GM19025 (cell line): ENCODE measurements around the gene KCNIP4.

ENCODE experiments used
- ATAC-seq: cut with Tn5 transposase; IDR thresholded peaks from one replicate; pipeline ENCODE4 v1.9.1; 2021; ENCODE audit warnings: mild to moderate bottlenecking, low read depth, moderate library complexity; ENCODE audit not compliant: unreplicated experiment

Gene KCNIP4

GRCh38 chr4:21514022-21514694, 434.4 kb downstream of the KCNIP4 start:
- no peak for ATAC-seq

DNA sequence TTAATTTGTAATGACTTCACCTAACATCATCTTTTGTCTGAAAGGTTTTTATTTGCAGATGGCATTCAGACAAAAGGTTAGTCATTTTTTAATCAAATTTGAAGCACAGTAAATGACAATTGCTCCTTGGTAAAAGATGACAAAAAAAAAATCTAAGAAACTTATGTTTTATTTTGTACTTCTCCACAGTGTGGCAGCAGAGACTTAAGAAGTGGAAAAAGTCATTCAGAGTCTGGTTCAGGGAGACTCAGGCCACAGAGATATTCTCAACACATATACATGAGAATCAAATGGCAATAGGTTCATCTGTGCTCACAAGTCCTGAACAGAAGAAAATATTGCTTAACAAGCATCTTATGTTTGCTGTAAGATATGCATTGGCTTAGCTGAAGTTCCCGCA, 436.2 kb downstream of the KCNIP4 start:
- no peak for ATAC-seq

DNA sequence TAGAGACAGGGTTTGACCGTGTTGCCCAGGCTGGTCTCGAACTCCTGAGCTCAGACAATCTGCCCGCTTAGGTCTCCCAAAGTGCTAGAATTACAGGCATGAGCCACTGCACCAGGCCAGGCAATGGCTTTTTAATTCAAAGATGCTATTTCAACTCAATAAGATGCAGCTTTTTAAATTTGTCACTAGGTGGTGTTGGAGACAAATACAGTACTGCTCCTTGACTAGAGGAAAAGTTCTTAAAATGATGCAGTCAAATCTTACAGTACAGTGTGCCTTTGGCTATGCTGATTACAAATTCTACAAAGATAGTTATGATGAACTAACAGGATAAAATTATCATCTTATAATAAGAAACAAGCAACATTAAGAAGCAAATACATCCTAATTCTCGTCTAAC, 441.1 kb downstream of the KCNIP4 start:
- ATAC-seq, result no peak

DNA sequence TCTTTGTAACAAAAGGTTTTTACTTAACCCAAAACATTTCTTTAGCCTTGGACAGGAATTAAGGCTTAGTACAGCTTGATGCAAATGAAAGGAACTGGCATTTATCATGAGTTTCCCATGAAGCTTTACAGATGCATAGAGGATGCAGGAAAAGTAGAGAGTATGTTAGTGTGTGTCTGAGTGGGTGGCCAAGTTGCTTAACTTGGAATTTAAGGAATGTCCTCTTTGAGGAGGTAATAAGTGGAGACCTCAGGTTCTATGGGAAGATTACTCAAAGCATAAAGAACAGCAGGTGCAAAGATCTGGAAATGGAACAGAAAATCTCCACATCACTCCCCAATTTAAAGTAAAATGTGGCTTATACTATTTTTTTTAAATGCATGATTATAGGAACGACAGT, 457.9 kb downstream of the KCNIP4 start:
- no peak for ATAC-seq

DNA sequence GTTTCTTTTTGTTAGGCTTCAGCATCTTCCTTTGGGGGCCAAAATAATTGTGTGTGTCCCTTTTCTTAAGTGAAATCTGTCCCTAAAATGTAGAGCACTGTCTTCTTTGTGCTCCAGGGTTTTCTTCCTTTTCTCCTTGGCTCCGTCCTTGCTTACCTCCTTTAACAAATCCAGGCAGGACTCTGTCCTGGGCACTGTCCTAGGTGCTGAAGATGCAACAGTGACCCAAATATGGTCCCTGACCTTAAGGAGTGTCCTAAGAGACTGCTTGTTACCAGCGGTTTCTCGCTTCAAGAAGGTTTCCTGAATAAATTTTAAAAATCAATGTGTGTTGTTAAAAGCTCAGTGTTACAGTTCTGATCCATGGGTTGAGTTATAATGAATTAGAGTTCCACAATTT, 471.8 kb downstream of the KCNIP4 start:
- ATAC-seq, result no peak

DNA sequence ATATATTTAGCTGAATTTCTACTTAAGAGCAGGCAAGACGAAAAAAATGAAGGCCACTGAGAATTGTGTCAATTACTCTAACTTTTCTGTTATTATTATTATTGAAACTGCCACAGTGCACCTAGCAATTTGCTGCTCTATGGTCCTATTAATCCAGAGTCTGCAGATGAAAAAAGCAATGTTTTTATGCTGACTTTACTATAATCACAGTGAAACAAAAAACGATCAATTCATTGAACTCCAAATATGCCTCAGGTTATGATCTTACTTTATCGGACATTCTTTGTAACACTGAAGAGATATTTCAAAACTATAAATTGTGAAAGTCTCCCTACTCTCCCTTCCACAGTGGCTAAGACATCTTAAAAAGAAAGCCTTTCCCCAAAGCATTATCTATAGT, 474.4 kb downstream of the KCNIP4 start:
- no peak for ATAC-seq

- no peak for ATAC-seq
These were observed 478.0 kb downstream of the KCNIP4 start for GRCh38 chr4:21470535-21470934.

DNA sequence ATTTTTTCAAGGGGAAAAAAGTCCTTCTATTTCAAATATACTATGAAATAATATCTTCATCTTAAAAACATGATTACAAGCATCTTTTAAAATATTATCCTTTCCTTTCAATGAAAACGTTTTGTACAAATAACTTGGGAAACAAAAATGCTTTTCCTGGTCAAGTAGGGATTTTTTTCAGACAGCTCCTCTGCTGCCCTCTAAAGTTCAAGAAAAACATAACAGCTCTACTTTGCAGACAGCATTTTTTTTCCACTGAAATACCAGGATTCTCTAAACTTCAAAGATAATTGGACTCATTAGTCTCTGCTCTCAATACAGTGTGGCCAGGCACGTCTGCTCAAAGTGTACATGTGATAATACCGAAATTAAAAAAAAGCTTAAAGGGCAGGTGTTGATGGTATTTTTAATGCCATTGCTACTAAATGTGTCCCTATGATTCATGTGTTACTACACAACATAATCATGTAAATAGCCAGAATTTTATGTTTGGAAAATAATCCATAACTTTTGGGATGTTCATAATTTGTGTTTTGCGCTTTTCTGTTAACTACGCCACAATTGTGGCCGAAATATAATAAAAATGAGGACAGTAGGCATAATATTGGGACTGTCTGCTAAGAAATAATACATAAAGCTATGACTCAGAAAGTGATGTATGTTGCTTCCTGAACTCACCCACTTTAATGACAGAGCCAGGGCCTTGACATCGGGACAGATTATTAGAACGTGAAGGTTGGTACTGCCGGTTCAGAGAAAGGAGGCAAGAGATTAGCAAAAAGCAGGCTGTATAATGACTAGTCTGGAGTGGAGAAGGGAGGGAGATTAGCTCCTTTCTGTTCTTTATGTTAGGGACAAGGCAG, 478.9 kb downstream of the KCNIP4 start:
- no peak for ATAC-seq

DNA sequence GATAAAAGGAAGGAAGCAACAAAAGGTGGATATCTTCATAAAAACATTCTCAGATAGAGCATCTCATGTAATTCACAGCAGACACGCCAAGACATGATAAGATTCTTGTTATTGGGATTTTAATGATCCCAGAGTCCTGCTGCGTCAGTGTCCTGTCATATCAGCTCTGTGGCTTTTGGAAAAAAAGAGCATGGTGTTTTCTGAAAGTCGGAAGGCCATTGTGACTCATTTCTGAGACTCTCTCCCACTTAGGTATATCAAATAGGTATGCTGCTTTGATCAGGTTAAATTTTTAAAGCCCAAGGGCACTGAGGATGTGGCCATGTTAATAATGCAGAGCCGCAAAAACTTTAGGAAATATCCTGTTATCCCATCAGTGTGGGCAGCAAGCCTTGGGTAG, 481.0 kb downstream of the KCNIP4 start:
- ATAC-seq, result no peak

DNA sequence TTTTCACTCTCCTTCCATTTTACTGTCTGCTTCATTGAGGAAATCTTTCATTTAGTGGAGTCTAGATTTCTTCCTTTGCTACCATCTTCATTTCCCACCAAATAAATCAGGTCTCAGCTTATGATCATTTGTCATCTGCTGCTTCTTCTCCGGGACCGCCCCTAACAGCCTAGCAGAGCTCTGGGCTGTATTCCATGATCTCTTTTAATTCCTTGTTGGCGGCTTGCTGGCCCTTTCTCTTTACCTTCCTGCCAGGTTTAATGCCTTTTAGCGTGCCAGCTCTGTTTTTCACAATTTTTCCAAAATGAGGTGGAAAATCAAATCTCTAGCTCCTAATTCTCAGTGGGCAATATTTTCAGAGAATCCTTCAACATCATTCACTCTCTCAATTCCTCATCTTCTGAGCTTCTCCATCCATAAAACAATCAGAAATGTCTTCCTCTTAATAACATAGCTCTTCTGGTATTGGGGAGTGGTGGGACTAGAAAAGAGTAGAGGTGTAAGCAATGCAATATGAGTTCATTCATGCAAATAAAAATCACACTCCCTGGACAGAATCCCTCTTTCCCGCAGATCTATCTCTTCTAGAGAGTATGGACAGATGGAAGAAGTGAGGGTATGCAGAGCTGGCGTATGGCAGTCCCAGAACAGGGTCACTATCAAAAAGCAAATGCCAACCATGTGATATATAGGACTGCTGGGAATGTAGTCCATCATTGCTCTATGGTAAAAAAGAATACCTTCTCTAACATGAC, 491.3 kb downstream of the KCNIP4 start:
- ATAC-seq, result no peak

- no peak for ATAC-seq
These were observed 493.7 kb downstream of the KCNIP4 start for GRCh38 chr4:21454831-21455230.

DNA sequence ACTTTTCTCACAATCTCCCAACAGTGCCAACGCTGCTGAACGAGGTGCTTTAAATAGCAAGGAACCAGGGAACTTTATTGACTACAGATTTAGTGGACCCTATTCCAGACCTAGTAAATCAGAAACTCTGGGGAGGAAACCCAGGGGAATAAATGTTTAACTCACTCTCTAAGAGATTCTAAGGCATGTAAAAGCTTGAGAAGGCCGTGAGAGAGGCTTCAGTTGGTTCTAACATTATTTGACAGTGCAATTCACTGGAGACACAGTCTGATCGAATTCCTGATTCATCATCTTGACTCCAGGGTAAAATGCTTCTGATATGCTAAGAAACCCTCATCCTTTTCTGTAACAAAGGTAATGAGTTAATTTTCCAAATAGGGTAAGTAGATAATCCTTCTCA, 494.4 kb downstream of the KCNIP4 start:
- no peak for ATAC-seq

DNA sequence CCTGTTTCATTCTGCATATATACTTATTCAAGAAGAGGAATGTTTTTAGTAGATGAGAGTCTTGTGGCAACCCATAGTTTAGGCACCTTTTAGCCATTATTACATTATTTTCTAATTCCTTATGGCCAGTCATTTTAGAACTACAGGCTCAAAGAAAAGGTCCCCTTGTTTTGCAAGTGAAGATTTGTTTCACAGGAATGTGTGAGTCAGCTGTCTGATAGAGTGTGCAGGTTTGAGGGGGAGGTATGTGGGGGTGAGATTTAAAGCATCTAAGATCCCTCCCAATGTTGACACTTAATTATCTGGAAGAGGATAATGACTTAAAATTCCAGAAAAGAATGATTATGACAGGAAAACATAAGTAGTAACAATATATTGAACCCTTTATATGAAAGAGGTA, 495.6 kb downstream of the KCNIP4 start:
- ATAC-seq, result no peak

- ATAC-seq, result no peak
These were observed 497.5 kb downstream of the KCNIP4 start for GRCh38 chr4:21451032-21451431.

DNA sequence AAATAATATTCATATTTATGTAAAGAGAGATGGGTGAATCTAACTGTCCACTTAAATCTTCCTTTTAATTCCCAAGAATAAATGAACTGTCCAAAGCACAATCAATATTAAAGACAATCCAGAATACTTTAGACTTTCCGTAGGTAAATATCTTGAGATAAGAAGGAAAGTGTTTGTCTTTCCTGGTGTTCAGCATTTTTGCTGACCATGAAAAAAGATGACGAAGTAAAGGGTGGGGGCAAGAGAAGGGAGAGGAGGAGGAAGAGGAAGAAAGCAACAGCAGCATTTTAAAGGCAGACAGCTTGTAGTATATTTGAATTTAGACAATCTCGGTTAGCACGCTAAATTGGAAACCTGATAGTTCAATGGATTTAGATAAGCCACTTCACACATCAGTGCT, 498.2 kb downstream of the KCNIP4 start:
- no peak for ATAC-seq

GRCh38 chr4:21447301-21448054, 501.1 kb downstream of the KCNIP4 start:
- ATAC-seq, result no peak

GRCh38 chr4:21420166-21420565, 528.4 kb downstream of the KCNIP4 start:
- ATAC-seq, result no peak

DNA sequence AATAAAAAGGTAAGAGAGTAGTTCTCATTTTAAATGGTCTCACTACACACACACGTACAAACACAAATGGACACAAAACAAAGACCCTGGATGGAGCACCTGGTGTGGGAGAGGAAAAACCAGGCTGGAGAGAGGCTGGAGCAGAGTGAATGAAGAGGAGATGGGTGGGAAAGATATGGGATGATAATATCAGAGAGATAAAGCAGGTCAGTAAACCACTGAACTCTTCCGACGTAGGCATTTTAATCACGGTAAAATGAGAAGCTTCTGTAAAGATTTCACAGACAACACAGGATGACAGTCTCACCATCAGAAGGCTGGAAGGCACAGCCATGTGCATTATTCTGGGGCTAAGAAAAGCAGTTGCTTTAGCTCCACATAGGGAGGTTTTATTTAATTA, 532.8 kb downstream of the KCNIP4 start:
- no peak for ATAC-seq

DNA sequence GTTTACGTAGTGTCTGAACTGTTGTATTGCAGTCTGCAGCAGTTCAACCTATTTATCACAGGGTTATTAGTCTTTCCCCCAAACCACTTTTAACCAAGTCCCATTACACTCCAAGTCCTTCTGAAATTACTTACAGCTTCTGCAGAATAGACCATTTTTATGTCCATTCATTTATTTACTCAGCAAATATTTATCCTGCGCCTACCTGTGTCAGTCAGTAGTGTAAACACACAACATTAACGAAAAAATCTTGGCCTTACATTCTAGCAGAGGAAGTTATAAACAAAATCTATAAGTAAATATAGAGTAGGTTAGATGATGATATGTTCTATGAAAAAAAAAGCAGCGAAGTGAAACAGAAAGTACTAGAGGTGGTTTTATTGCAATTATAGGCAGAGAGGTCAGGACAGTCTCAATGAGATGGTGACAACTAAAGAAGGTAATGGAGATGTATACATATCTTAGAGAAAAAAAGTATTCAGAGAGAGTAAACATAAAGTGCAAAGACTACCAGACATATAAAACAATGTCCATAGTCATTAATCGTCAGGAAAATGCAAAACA, 534.7 kb downstream of the KCNIP4 start:
- no peak for ATAC-seq

GRCh38 chr4:21411086-21411485, 537.5 kb downstream of the KCNIP4 start:
- no peak for ATAC-seq
